Left renal cortex interstitium (tissue), 4 donors: ENCODE data around the gene CUL2. TPM values are rescaled to one million over a fixed set of nuclear protein-coding genes. Genes with fewer than 3 reads are reported as not detected.
"Not testable (repeated sequence)": the region's sequence is repeated elsewhere in the genome, so short reads cannot be mapped to it uniquely, and the experiment has no call there.

ENCODE experiments used
- DNase-seq, 4 donors: peaks; one replicate each; pipeline ENCODE4 v3.0.0-alpha.2; 2013; ENCODE audit warnings: low read depth in 4 of 4, low spot score in 2 of 4, missing footprints in 1 of 4
- polyA plus RNA-seq, 4 donors: library from polyadenylated mRNA; unstranded; fragments of 120-200 nt; gene quantifications; one replicate each; pipeline ENCODE4 v1.2.1, GENCODE V29; 2013; ENCODE audit not compliant: insufficient read length in 4 of 4

CUL2 gene
- polyA plus RNA-seq, 4 donors: 37.6 to 43.7 (median 39.8) TPM

DNA sequence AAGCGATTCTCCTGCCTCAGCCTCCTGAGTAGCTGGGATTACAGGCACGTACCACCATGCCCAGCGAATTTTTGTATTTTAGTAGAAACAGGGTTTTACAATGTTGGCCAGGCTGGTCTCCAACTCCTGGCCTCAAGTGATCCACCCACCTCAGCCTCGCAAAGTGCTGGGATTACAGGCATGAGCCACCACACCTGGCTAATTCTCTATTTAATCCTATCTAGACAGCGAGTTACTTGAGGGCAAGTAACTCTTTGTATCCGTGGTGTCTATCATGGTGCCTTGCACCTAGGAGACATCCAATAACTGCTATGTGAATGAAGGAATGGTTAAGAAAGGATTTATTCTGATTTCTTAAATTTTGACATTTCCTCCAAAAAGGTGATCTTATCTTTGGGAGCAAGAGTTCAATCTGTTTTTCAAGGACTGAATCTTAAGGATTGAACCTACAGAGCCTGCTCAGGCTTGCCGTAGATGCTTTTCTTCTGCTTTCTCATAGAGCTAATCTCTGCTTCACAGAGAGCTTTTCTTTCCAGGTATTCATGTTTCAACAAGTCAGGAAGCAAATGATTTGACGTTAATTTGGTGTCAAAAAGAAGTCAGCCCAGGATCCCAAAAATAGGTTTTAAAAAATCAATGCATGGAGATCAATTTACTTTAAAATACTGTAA, 101.6 kb downstream of the CUL2 start:
- no peak for DNase-seq

DNA sequence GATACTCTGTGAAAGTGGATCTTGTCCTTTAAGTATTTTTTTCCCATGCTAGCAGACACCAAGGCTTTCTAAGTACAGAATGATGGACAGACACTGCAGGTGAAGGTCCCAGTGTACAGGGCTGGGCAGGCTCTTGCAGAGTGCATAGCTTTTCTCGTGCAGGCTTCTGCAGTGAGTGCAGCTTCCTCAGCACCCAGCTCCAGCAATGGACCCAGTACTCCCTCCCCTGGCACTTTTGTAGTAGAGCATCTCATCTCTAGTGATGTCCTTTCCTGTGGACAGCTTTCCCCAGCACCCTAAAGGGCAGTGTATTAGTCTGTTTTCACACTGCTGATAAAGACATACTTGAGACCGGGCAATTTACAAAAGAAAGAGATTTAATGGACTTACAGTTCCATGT, 104.3 kb downstream of the CUL2 start:
- no peak for DNase-seq

DNA sequence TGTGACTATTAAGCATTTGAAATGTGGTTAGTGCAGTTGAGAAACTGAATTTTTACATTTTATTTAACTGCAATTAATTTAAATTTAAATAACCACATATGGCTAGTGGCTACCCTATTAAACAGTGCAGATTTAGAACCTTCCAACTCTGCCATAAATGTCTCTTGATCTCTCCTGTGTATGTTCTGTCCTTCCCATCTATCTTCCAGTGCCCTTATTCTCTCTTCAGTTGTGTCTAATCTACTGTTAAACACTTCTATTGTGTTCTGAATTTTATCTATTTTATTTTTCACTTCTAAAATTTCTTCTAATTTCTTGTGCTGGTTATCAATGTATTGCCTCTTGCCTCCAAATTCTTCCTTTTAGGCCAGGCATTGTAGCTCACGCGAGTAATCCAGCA, 105.0 kb downstream of the CUL2 start:
- DNase-seq: no peak

DNA sequence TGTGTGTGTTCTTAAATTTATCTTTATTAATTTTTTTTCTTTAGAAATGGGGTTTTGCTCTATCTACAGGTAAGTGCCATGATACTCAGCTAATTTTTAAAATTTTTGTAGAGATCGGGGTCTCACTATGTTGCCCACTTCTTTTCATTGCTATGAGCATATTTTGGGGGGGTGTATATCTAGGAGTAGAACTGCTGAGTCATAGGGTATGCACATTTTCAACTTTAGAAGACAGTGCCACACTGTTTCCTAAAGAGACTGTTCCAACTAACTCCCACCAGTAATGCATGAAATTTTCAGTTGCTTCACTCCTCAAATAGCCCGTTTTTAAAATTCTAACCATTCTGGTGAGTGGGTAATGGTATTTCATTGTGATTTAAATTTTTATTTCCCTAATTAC, 108.3 kb downstream of the CUL2 start:
- no peak for DNase-seq

DNA sequence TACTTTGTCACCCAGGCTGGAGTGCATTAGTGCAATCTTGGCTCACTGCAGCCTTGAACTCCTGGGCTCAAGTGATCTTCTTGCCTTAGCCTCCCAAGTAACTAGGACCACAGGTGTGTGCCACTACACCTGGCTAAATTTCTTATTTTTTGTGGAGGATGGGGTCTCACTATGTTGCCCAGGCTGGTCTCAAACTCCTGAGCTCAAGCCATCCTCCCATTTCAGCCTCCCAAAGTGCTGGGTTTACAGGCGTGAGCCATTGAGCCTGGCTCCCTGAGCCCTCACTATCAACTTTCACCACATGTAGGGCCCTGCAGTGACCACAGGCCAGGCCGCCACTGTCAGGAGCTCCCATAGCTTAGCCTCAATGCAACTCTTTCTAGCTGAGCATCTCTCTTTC, 110.2 kb downstream of the CUL2 start:
- DNase-seq: no peak

DNA sequence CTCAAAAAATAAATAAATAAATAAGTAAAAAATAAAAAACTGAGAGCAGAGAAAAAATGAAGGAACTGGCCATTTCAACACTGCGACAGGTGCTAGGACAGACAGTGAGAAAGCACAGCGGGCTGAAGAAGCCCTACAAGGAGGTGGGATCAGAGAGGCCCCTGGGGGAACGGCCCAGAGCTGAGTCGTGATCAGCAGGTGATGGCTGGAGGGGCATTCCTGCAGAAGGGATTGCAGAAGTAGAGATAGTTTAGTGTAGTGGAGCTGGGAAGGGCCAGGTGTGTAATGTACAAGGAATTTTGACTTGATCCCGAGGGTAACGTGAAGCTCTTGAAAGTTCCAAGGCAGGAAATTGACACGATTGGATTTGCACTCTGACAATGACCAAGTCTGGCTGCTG, 112.1 kb downstream of the CUL2 start:
- no peak for DNase-seq

DNA sequence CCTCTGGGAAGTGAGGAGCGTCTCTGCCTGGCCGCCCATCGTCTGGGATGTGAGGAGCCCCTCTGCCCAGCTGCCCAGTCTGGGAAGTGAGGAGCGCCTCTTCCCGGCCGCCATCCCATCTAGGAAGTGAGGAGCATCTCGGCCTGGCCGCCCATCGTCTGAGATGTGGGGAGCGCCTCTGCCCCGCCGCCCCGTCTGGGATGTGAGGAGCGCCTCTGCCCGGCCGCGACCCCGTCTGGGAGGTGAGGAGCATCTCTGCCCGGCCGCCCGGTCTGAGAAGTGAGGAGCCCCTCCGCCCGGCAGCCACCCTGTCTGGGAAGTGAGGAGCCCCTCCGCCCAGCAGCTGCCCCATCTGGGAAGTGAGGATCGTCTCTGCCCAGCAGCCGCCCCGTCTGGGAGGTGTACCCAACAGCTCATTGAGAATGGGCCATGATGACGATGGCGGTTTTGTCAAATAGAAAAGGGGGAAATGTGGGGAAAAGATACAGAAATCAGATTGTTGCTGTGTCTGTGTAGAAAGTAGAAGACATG, 113.7 kb downstream of the CUL2 start:
- DNase-seq: not testable (repeated sequence)

DNA sequence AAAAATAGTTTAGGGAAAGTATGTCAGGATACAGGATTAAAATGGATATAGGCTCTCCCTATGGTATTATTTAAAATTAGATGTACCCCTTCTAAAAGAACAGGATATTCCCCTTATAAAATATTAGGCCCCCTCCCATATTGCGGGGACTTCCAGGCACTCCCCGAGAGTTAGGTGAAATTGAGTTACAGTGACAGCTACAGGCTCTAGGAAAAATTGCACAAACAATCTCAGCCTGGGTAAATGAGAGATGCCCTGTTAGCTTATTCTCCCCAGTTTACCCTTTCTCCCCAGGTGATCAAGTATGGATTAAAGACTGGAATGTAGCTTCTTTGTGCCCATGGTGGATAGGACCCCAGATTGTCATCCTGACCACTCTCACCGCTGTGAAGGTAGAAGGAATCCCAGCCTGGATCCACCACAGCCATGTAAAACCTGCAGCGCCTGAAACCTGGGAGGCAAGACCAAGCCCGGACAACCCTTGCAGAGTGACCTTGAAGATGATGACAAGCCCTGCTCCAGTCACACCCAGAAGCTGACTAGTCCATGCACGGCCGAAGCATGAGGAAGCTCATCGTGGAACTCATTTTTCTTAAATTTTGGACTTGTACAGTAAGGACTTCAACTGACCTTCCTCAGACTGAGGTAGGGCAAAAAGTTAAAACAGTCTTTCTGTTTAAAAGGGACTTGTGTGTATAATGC, 115.6 kb downstream of the CUL2 start:
- DNase-seq: not testable (repeated sequence)

DNA sequence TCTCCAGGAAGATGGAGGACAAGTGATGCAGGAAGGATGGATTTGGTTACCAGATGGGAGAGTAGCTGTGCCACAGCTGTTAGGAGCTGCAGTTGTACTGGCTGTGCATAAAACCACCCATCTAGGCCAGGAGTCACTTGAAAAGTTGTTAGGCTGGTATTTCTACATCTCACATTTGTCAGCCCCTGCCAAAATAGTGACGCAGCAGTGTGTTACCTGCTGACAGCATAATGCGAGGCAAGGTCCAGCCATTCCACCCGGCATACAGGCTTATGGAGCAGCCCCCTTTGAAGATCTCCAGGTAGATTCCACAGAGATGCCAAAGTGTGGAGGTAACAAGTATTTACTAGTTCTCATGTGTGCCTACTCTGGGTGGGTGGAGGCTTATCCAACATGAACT, 116.4 kb downstream of the CUL2 start:
- not testable (repeated sequence) for DNase-seq

DNA sequence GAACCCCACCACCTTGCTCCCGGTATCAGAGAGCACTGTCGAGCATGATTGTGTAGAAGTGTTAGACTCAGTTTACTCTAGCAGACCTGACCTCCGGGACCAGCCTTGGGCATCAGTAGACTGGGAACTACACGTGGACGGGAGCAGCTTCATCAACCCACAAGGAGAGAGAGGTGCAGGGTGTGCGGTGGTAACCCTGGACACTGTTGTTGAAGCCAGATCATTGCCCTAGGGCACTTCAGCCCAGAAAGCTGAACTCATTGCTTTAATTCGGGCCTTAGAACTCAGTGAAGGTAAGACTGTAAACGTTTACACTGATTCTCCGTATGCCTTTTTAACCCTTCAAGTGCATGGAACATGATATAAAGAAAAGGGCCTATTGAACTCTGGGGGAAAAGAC, 117.0 kb downstream of the CUL2 start:
- DNase-seq: not testable (repeated sequence)

DNA sequence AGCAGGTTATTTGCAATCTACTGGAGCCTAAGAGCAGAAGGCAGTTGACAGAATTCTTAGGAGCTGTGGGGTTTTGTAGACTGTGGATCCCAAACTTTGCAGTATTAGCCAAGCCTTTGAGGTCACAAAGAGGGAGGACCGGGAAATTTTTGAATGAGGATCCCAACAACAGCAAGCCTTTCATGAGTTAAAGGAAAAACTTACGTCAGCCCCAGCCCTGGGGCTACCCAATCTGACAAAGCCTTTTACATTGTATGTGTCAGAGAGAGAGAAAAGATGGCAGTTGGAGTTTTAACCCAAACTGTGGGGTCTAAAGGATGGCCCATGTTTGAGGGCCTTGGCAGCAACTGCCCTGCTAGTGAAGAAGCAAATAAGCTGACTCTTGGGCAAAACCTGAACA, 117.5 kb downstream of the CUL2 start:
- not testable (repeated sequence) for DNase-seq

DNA sequence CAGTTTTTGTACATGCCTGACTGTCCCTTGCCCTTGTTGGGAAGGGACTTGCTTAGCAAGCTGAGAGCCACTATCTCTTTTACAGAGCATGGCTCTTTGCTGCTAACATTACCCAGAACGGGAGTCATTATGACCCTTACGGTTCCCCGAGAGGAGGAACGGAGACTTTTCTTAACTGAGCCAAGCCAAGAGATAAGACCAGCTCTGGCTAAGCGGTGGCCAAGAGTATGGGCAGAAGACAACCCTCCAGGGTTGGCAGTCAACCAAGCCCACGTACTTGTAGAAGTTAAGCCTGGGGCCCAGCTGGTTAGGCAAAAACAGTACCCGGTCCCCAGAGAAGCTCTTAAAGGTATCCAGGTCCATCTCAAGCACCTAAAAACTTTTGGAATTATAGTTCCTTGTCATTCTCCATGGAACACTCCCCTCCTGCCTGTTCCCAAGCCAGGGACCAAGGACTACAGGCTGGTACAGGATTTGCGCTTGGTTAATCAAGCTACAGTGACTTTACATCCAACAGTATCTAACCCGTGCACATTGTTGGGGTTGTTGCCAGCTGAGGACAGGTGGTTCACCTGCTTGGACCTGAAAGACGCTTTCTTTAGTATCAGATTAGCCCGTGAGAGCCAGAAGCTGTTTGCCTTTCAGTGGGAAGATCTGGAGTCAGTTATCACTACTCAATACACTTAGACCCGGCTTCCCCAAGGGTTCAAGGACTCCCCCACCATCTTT, 118.4 kb downstream of the CUL2 start:
- not testable (repeated sequence) for DNase-seq

DNA sequence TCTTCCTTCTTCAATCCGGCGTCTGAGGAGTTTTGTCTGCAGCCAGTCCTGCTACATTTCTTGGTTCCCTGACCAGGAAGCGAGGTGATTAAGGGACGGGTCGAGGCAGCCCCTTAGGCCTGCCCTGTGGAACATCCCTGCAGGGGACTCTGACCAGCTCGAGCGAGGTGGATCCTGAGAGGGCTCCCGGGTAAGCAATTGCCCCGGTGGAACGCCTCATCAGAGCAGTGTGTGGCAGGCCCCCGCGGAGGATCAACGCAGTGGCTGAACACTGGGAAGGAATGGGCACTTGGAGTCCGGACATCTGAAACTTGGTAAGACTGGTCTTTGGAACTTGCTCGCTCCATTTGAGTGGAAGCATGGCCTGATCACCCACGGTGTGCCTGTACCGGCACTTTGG, 121.0 kb downstream of the CUL2 start:
- no peak for DNase-seq

DNA sequence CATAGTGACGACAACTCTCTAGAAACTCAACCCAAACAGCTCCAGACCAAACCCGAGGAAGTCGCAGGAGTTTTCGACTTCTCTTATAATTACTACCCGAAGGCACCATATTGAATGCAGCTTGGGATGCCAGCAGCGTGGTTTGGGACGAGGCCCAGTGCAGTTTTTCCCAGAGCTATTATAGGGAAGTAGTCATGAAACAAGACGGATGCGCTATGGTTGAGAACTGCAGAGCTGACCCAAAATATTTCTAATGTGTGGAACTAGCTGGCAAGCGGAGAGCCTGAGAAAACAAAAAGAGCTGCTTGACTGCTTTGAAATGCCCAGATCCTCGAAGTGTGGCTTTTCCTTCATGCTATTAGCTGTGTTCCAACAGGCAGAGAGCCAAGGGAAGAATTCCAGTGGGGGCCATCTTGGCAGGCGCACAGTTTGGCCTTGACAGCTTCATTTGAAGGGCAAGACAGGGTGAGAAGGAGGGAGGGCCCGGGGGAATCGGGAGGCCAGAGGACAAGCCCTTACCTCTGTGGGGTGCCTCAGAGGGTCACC, 122.7 kb downstream of the CUL2 start:
- no peak for DNase-seq

DNA sequence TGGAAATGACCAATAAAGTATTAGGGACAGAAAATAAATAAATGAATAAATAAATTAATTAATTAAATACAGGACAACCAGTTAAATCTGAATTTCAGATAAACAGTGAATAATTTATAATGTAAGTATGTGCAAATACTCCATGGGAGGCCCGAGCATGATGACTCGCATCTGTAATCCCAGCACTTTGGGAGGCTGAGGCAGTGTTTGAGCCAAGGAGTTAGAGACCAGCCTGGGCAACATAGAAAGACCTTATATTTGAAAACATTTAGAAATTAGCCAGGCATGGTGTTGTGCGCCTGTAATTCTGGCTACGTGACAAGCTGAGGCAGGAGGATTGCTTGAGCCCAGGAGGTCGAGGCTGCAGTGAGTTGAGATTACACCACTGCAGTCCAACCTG, 123.7 kb downstream of the CUL2 start:
- DNase-seq: no peak

DNA sequence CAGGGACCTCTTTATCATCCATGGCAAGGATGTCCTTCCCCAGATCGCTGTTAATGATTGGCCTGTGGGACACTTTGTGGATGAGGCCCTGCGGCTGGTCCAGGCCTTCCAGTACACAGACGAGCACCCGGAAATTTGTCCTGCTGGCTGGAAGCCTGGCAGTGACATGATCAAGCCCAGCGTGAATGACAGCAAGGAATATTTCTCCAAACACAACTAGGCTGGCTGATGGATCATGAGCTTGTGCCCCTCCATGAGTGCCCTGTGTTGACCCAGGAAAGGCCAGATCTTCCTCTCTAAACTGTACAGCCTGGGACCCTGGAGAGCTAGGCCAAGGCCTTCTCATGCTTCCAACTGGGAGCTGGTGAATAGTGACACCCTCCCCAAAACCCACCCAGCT, 124.1 kb downstream of the CUL2 start:
- DNase-seq: no peak

DNA sequence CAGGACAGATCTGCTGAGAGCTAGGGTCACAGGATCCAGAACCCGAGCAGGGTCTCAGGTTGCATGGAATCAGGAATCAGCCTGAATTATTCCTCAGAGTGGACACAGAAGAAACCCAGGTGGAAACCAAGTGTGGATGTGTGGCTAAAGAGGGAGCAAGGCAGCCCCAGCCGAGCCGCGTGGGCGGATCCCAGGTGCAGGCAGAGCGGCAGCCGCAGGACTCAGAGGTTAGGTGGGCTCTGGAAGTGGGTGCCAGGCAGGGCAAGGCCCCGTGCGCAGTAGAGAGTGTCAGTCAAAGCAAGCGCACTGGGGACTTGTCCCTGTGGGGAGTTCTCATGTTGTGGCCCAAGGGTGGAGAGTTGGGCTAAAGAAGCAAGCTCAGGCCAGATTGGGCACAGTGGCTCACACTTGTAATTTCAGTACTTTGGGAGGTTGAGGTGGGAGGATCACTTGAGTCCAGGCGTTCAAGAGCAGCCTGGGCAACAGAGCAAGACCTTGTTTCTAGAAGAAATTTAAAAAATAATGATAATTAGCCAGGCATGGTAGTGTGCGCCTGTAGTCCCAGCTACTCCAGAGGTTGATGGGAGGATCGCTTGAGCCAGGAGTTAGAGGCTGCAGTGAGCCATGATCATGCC, 125.9 kb downstream of the CUL2 start:
- DNase-seq: no peak

DNA sequence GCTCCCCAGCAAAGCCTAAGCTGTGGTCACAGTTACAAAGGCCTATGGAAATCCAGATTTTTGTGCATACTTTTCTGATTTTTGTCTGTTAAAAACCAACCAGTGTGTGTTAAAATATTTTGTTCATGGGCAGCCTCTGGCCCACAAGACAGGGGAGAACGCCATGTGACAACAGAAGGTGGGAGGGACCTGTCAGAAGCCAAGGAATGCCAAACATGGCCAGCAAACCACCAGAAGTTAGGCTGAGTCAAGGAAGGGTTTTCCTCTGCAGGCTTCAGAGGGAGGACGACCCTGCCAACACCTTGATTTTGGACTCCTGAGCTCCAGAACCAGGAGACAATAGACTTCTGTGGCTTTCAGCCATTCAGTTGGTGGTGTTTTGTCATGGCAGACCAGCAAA, 127.3 kb downstream of the CUL2 start:
- no peak for DNase-seq

DNA sequence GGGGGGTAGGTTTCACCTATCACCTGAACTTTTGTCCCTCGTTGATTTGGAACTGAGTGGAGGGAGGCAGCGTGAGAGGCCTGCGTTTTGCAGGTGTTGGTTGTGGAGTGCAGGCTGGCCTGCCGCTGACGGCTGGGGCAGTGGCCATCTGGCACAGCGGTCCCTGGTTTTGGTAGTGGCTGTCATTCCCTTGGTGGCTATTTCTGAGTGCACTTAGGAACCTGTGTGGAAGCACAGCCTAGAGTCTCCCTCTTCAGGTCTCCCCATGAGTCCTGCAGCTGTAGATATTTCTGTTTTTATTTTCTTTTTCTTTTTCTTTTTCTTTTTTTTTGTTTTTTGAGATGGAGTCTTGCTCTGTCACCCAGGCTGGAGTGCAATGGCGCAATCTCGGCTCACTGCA, 129.2 kb downstream of the CUL2 start:
- DNase-seq: no peak

DNA sequence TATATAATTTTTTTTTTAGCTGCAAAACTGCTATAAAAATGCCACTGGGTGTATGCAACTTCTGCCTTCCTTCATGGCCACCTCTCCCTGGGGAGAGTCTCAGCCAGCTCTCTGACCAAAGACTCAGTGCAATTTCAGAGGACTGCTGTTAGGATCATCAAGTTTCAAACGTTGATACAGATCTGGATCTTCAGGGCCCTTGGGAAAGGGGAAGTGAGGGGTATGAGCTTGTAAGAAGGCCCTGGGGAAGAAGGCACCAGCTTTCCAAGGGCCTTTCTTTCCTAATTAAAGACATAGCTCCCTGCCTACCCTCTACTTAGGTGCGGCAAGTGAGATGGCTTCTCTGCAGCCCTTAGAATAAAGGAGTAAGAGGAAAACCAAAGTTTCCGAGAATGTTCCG, 130.4 kb downstream of the CUL2 start:
- no peak for DNase-seq

DNA sequence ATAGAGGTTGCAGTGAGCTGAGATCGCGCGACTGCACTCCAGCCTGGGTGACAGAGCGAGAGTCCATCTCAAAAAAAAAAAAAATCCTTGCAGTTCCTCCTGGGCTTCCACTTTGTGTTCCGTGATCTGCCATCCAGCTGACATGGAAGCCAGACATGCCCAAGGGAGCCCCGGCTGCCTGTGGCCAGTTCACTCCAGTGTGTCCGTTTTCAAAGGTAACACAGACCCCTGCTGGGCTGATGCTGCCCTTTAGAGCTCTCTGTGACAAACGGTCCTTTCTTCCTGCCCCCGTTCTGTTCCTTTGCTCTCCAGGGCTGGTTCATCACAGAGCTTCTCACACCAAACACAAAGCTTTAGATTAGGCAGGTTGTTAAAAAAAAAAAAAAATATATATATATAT, 130.8 kb downstream of the CUL2 start:
- DNase-seq: no peak
